Activated CD8-positive, alpha-beta T cell treated with anti-CD3 and anti-CD28 coated beads for 36 hours (primary cell): Measurements from ENCODE around the gene C7orf57. TPM values are rescaled to one million over a fixed set of nuclear protein-coding genes. Genes with fewer than 3 reads are reported as not detected.

ENCODE experiments used
- ATAC-seq: fragments of 200-7000 bp; cut with Tn5 transposase; one replicate; pipeline ENCODE4 v1.10.0; 2021; ENCODE audit warnings: mild to moderate bottlenecking, moderate library complexity
- CTCF ChIA-PET: fragments of 350-600 bp; sonication (Branson Sonifier 250); formaldehyde crosslinking; loops from one replicate; lab custom pipeline; 2021; ENCODE audit warnings: antibody characterized with exemption; lab: Charles Lee
- POLR2A ChIA-PET: fragments of 350-600 bp; sonication (Branson Sonifier 250); formaldehyde crosslinking; loops from one replicate; lab custom pipeline; 2021; ENCODE audit warnings: antibody characterized with exemption; lab: Charles Lee
- DNase-seq: peaks from one replicate; pipeline ENCODE4 v3.0.0-alpha.2; 2020
- H3K27ac Mint-ChIP-seq: one replicate; pipeline ENCODE4 v1.8.0; 2021; ENCODE audit warnings: mild to moderate bottlenecking, mixed read lengths
- H3K27me3 Mint-ChIP-seq: one replicate; pipeline ENCODE4 v1.8.0; 2021; ENCODE audit warnings: mixed read lengths
- H3K36me3 Mint-ChIP-seq: one replicate; pipeline ENCODE4 v1.8.0; 2021; ENCODE audit warnings: low read depth, mixed read lengths
- H3K4me1 Mint-ChIP-seq: one replicate; pipeline ENCODE4 v1.8.0; 2021; ENCODE audit warnings: low read depth, mixed read lengths
- H3K4me3 Mint-ChIP-seq: one replicate; pipeline ENCODE4 v1.8.0; 2021; ENCODE audit warnings: mild to moderate bottlenecking, moderate library complexity, mixed read lengths
- H3K9me3 Mint-ChIP-seq: one replicate; pipeline ENCODE4 v1.8.0; 2021; ENCODE audit warnings: mixed read lengths
- intact Hi-C: fragments of 100-400 bp; cut with micrococcal nuclease; formaldehyde crosslinking; loops from one replicate; pipeline ENCODE4 v1.10.0; 2022
- total RNA-seq, 2 experiments: library from RNA; stranded (reverse); gene quantifications; one replicate each; pipeline ENCODE4 v1.2.3, GENCODE V29; 2021
- TF ChIP-seq, protein P1 (sequence below): fragments of 200-600 bp; IDR thresholded peaks from one replicate; pipeline ENCODE4 v1.8.0; 2022; ENCODE audit warnings: antibody characterized with exemption, mild to moderate bottlenecking

Gene C7orf57
- total RNA-seq, 2 experiments from 2014 or later: 0.74 to 0.83 TPM

DNA sequence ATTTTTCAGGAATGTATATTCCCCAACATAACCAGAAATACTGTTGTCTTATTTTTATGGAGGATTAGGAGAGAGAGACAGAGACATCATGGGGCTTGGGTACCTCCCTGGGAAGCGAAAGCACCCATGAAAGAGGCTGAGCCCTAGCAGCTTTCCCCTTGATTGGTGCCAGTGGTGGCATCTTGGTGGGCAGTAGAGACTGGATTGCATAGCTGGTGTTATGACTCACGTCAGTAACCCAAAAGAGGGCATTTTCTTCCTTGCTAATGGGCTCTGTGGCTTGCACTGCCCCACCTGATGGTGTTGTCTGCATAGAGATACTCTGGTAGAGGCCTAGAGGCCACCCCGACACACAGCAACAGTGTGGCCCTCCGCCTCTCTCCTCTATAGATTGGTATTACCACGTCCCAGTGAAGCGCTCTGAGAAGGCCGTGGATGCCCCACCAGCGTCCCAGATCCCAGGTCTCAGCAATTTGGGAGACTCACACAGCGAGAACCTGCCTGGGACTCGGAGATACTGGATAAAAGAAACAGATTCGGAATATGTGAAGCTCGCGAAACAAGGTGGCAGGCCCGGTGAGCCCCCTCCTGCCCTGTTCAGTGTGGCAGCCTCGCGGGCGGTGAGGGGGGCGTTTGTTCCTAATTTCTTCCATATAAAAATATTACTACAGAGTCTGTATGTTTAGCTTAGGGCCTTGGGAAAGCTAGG lies 5.8 kb downstream of the C7orf57 start:
- Mint-ChIP-seq H3K27me3 (peaks cover 14% of the 10 kb centered on the region), H3K9me3 (no peaks in the 10 kb centered on the region), H3K36me3 (no peaks in the 10 kb centered on the region), H3K4me1 (peaks cover 42% of the 10 kb centered on the region), H3K27ac (peak overlapping the region; percentile 90), H3K4me3 (no peak overlapping the region)
- CTCF ChIA-PET: interaction anchor here (0.6 to 1.2 kb wide), 2 partner anchors 49 to 53 kb away, joined by 3 read pairs; no protein-coding TSS in a partner anchor
- TF ChIP-seq, protein P1, sequence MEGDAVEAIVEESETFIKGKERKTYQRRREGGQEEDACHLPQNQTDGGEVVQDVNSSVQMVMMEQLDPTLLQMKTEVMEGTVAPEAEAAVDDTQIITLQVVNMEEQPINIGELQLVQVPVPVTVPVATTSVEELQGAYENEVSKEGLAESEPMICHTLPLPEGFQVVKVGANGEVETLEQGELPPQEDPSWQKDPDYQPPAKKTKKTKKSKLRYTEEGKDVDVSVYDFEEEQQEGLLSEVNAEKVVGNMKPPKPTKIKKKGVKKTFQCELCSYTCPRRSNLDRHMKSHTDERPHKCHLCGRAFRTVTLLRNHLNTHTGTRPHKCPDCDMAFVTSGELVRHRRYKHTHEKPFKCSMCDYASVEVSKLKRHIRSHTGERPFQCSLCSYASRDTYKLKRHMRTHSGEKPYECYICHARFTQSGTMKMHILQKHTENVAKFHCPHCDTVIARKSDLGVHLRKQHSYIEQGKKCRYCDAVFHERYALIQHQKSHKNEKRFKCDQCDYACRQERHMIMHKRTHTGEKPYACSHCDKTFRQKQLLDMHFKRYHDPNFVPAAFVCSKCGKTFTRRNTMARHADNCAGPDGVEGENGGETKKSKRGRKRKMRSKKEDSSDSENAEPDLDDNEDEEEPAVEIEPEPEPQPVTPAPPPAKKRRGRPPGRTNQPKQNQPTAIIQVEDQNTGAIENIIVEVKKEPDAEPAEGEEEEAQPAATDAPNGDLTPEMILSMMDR: no peak
- intact Hi-C loops: loop anchor here (5.0 kb wide), 1 partner anchor 46 kb away; the partner anchor contains the start of gene UPP1
- ATAC-seq (peak; percentile 43), DNase-seq (peak; percentile 20)
- POLR2A ChIA-PET: interaction anchor here (0.6 kb wide), 1 partner anchor 207 kb away, joined by 3 read pairs; no protein-coding TSS in a partner anchor

DNA sequence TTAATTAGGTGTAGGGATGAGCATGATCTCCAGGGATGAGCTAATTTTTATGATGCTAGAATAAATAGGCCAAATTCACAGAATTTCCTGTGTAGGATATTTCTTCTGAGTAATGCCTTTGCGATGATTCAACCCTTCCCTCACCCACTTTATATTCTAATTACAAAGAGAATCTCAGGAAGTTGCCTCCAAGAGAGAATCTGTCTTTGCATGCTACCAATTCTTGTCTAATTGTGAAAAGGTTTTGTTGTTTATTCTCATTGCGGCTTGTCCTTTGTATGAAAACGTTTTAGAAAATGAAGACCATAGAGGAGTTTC lies 6.3 kb downstream of the C7orf57 start:
- Mint-ChIP-seq H3K27me3 (peaks cover 9% of the 10 kb centered on the region), H3K9me3 (no peaks in the 10 kb centered on the region), H3K36me3 (no peaks in the 10 kb centered on the region), H3K4me3 (peak overlapping the region; percentile 20), H3K4me1 (peaks cover 43% of the 10 kb centered on the region), H3K27ac (peak overlapping the region; percentile 90)
- ChIA-PET POLR2A (no interaction called here), CTCF (interaction anchor here (0.6 to 1.2 kb wide), 2 partner anchors 48 to 54 kb away, joined by 3 read pairs; no protein-coding TSS in a partner anchor)
- DNase-seq (no peak), ATAC-seq (peak; percentile 70)
- TF ChIP-seq, protein P1: no peak
- intact Hi-C loops: loop anchor here (5.0 kb wide), 1 partner anchor 46 kb away; the partner anchor contains the start of gene UPP1

DNA sequence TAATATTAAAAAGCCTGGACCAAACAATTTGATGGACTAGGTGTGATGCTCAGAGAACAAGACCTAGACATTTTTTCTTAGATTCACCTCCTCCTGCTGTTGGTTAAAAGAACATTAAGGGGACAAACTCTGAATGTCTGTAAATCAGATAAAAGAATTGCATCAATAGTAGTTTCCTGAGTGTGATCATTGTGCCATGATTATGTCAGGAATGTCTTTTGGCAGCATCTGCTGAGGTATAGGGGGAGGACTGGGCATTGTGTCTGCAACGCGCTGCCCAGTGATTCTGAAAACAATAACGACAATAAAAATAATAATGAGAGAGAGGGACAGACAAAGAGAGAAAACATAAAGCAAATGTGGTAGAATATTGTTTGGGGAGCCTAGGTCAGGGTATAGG lies 6.9 kb downstream of the C7orf57 start:
- TF ChIP-seq, protein P1: no peak
- Mint-ChIP-seq H3K9me3 (no peaks in the 10 kb centered on the region), H3K4me3 (no peak overlapping the region), H3K36me3 (no peaks in the 10 kb centered on the region), H3K27ac (peak overlapping the region; percentile 90), H3K4me1 (peaks cover 44% of the 10 kb centered on the region), H3K27me3 (peaks cover 6% of the 10 kb centered on the region)
- ChIA-PET CTCF (interaction anchor here (1.2 kb wide), 1 partner anchor 48 kb away, joined by 3 read pairs; no protein-coding TSS in a partner anchor), POLR2A (no interaction called here)
- no peak for DNase-seq
- intact Hi-C loops: loop anchor here (5.0 kb wide), 1 partner anchor 45 kb away; the partner anchor contains the start of gene UPP1
- ATAC-seq: no peak

DNA sequence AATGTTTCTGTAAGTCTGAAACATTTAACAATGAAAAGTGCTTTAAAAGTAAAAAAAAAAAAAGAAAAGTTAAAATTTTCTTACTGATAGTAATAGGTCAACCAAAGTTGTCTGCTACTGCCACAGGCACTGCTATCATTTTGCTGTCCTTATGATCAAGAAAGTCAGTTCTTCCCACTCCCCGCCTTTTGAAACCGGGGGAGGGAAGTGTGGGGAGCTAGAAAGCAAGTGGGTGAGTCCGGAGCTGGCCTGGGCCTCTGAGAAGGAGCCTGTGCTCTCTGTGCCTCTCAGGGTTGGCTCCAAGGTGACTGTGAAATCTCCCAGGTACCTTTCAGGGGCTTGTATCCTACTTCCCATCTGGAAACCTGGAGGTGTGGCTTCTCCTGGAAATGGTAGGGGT lies 7.3 kb downstream of the C7orf57 start:
- TF ChIP-seq, protein P1: no peak
- Mint-ChIP-seq H3K9me3 (no peaks in the 10 kb centered on the region), H3K27me3 (peaks cover 2% of the 10 kb centered on the region), H3K36me3 (no peaks in the 10 kb centered on the region), H3K4me1 (peaks cover 44% of the 10 kb centered on the region), H3K27ac (peak overlapping the region; percentile 22), H3K4me3 (no peak overlapping the region)
- no peak for DNase-seq
- ChIA-PET POLR2A (no interaction called here), CTCF (interaction anchor here (1.2 kb wide), 1 partner anchor 47 kb away, joined by 3 read pairs; no protein-coding TSS in a partner anchor)
- intact Hi-C loops: loop anchor here (5.0 kb wide), 1 partner anchor 45 kb away; the partner anchor contains the start of gene UPP1
- ATAC-seq: no peak
